Measurements from ENCODE around the gene ING4.
"Not testable (repeated sequence)": the region's sequence is repeated elsewhere in the genome, so short reads cannot be mapped to it uniquely, and the experiment has no call there.

The ING4 gene

DNA sequence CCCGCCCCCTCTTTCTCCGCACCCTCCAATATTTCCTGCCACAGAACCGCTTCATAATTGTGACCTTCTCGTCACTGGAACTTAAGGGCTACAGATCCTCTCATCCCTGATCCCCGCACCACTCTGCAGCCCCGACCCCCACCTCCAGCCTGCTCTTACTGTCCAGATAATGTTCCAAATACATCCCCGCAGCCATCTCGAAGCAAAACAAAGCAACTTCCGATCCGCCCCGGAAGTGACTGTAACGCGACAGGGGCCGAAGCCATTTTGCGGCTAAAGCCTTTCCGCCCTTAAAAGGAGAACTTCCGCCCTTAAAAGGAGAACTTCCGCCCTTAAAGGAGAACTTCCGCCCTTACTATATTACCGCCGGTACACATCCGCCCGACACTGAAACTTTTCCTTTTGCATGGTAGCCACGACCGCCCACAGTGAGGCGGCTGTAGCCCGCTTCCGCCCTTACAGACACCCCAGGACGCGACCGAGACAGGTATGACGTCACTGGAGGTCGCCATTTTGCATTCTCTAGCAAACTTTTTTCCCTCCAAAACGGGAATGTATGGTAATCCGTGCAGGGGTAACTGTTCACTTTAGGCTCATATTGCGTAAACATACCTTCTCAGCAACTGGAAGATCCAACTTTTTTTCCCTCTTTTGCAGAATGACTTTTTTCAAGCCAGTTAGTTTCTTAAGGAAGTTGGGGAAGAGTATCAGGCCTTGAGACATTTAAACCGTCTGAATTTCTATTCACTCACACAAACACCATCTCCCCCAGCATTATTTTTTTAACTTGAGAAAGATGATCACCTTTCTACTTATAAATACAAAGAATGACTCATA is at the start of gene ING4:
TSS of gene ING4 (minus strand) at position 214 of the 837 bp plus-strand sequence. CDS start at position 196, 18 bp downstream.
- peak; percentile 99 for DNase-seq

GRCh38 chr12:6708960-6709394 is 46.1 kb upstream of the ING4 start:
- DNase-seq = no peak

- not testable (repeated sequence) for DNase-seq
These were observed 45.4 kb upstream of the ING4 start for GRCh38 chr12:6708351-6708750.

DNA sequence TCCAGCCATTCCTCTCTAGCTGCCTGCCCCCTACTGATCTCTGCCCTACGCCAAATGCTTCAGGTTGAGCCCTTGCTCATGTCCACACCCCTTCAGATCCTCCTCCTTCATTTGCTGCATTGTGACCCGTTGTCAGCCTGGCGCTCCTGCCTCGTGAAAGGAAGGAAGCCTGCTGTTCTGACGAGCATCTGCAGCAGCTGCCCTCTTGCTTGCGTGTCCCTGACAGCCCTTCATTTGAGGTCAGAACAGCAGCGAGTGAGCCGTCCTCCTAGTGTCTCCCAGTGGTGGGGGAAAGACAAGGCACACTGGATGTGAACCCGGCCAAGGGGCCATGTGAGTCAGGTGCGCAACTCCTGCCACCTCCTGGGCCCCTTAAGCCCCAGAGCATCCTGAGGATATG is 40.7 kb upstream of the ING4 start:
- DNase-seq = no peak

GRCh38 chr12:6701078-6701768 is 38.3 kb upstream of the ING4 start:
- DNase-seq = no peak

DNA sequence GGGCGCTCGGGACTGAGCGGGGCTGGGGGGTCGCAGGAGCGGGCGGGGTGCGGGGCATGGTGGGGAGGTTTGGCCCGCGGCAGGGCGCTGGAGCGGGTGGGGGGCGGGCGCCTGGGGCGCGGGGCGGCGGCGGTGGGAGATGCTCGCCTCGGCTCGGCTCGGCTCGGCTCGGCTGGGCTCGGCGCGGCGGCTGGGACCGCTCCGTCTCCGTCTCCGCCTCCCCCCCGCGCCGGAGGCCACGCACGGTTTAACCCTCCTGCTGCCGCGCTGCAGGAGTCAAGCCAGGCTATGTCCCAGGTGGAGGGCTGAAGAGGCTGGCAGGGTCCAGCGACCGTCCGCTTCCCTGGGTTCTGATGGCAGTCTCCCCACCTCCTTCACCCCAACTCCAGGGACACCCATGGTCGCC is 37.7 kb upstream of the ING4 start, which contains the start of gene PIANP:
TSS of gene PIANP (minus strand) at position 170 of the 406 bp plus-strand sequence. CDS start 2,754 bp downstream, outside the sequence.
- DNase-seq = no peak

GRCh38 chr12:6699989-6700645 is 37.2 kb upstream of the ING4 start:
- no peak for DNase-seq

DNA sequence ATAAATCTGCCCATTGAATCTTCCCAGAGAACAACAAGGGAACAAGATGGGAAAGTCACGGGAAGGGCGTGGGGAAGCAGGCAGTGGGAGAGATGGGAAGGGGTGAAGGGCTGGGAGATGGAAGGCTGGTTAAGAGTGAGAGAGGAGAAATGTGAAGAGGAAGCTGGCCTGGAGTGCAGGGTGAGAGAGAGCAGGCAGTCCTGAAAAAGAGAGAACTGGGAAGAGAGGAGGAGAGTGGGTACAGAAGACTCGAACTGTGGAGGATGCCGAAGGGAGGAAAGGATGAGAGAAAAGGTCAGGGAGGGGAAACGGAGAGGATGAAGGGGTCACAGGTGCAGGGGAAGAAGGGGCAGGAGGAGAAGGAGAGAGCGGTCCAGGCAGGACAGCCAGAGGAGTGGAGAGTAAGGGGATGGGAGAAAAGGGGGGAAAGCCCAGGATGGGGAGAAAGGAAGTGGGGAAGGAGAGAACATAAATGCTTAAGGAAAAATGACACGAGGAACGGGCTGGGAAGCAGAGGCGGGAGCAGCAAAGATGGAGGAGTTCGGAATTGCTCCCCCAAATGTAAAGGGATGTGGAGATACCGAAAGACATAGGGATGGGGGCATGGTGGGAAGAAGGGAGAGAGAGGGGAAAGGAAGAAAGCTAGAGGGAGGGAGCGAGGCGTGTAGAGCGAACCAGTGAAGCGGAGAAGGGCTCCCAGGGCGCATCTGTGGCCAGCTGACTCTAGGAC is 36.5 kb upstream of the ING4 start:
- DNase-seq = no peak

DNA sequence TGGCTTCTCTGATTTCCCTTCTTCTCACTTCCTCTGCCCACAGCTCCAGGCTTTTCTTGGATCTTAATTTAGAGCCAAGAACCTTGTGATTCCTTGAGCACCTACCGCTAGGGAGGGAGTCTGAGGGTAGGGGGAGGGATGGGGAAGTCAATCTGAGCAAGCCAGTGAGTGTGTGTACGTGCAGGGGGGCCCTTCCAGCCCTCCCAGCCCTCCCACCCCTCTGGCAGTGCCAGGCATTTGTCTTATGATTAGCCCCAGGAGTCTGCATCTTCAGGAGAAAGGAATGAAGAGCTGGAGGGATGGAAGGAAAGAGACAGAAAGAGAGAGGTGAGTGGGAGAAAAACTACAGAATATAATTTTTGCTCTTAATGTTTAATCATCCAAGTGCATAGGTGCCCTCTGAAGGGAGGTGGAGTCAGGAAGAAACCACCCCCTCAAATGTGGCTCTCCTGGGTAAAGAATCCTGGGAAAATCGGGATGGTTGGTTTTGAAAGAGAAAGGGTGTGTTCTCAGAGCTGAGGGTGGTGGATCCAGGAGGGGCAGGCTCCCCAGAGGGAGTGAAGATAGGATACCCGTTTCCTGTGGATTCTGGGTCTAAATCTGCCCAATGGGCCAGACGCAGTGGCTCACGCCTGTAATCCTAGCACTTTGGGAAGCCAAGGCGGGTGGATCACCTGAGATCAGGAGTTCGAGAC is 35.6 kb upstream of the ING4 start:
- DNase-seq = no peak

DNA sequence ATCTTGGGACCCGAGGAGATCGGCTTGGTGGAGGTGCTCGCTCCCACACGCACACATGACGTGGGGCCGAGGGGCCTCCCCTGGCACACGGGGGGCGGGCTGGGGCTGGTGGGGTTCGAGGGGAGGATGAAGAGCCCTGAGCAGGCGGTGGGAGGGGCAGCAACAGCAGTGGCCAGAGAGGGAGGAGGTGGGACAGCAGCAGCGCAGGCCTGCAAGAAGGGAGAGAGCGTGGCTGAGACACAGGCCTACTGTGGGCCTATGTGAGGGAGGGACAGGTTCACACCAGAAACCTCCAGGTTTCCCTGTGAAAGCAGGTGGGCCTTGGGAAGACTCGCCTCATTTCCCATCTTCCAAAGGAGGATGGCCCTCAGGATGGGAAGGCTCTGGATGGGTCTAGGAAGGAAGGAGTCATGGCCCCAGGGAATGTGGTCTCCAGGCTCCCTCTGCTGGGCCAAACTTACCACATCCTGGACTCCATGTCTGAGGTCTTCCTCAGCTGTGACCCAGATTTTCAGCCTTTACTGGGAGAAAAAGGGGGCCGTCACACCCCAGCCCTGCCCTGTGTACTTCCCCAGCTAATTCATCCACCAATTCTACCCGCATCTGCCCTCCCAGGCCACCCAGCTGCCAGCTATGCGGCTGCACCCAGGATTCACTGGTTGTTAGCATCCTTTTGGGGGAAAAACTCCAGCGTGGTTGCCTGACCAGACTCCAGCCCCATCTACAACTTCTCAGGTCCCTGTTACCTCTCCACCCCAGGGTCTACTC is 34.8 kb upstream of the ING4 start:
- peak; percentile 55 for DNase-seq

DNA sequence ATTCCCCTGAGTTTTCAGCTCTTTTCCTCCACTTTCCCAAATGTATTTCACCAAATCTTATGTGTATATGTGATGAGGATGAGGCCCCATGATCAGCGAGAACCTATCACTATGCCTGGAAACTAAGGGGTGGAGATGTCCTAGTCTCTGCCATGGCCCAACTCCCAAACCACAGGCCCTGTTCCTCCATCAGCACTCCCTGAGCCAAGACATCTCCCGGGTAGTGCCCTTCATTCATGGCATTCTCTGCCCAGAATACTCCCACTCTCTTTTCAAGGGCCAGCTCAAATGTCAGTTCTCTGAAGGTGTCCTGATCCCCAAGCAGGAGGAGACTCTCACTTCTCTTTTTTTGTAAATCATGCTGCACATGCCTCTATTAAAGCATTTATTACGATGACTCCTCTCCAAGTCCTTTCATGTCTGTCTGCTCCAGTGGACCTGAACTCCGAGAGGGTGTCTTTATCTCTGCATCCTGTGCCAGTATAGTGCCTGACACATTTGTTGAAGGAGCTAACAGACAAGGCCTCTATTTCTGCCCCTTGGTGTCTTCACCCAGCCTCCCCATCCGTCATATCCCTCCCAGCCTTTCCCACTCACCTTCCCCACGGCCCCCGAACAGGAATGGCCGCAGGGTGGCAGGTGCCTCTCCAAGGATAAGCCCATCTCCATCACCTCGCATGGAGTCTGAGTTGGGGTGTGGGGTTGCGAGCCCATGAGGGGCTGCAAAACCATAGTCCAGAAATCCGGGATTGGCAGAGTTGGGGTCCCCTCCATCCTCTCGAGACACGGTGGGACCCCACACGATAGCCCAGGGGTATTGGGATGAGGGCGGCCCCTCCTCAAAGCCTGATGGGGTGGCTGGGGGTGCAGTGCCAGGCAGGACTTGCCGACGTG is 34.0 kb upstream of the ING4 start:
- DNase-seq = peak; percentile 83

DNA sequence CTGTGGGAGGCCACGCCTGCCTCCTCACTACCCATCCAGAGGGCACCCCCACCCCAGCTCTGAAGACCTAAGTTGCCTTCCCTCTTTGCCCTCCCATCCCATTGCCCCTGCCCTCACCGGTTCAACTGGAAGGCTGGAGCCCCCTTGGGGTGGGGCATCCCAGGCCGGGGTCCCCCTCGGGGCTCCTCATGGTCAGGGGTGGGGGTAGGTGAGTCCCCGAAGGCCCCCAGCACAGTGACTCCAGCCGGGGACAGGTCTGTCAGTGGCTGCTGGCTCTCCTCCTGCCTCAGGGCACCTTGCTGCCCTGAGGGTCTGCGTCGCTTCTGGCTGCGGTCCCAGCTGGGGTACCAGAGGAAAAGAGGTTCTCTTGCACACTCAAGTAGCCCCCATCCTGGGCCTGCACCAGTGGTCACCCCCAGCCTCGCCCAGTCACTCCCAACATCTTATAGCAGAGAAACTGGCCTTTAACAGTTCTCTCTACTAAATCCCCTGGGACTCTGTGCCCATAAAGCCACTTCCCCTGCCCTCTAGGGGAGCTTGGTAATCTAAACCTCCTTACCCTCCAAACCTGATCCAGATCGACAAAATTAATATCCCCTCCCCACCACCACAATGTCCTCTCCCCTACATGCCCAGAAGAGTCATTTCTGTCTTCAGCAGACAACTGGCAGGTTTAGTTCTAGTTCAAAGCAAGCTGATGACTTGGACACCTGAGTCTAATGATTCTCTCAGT is 32.6 kb upstream of the ING4 start:
- DNase-seq = no peak

DNA sequence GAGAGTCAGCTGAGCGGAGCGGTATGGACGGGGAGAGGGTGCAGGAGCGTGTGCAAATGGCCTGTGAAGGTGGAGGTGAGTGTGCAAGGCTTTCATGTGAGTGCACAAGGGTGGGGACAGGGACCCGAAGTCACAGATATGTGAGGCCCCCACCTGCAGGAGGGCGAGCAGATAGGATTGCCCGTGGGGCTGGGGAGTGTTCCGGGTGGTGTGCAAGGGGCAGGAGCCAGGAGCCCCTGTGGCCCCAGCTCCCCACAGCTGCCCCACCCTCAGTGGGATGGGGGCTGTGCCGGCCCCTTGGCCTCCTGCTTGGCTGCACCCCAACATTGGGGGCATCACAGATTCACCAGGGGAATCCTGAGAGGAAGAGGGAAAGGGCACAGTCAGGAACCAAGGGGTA is 31.8 kb upstream of the ING4 start:
- DNase-seq = no peak

DNA sequence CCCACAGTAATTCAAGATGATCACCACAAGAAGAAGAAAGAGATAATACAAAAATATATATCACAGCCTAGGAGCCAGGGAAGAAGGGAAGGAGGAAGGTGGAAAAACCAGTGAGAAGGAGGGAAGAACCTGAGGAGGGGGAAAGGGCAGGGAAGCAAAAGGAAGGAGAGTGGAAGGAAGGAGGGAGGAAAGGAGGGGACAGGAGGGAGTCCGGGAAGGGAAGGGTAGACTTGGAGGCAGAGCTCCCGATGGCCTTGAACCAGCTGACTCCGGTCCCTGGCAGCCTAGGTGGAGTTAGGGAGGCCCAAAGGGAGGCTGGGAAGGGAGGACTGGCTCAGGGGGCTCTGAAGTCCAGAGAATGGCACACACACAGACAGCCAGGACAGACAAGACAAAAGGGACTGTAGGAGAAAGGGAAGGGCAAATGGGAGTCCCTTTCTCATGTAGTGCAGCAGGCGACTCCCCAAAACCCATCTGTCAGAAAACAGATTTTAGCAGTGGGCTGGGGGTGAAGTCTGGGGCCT is 31.0 kb upstream of the ING4 start:
- no peak for DNase-seq

GRCh38 chr12:6692888-6693287 is 30.0 kb upstream of the ING4 start:
- DNase-seq = no peak

GRCh38 chr12:6691473-6691872 is 28.6 kb upstream of the ING4 start:
- no peak for DNase-seq

GRCh38 chr12:6688999-6689882 is 26.3 kb upstream of the ING4 start, which contains the start of gene ZNF384:
ZNF384 (minus strand) TSS chr12:6689375; CDS start chr12:6679520, 9,855 bp downstream.
- DNase-seq = peak; percentile 98

- no peak for DNase-seq
These were observed 25.7 kb upstream of the ING4 start for GRCh38 chr12:6688543-6688998.
